WTC11 (cell line): ENCODE results near the gene INTS11. TPM values are rescaled to one million over a fixed set of nuclear protein-coding genes. Genes with fewer than 3 reads are reported as not detected.

Source experiments
- ATAC-seq: fragments of 200-7000 bp; cut with Tn5 transposase; 2 replicates; pipeline ENCODE4 v1.10.0; 2021; ENCODE audit warnings: mild to moderate bottlenecking, moderate library complexity
- CTCF ChIA-PET: fragments of 300-600 bp; sonication (Branson Sonifier 250); formaldehyde crosslinking; loops from one replicate; lab custom pipeline; 2021; ENCODE audit warnings: antibody characterized with exemption; lab: Charles Lee
- POLR2A ChIA-PET: fragments of 350-600 bp; sonication (Branson Sonifier 250); formaldehyde crosslinking; loops from one replicate; lab custom pipeline; 2021; ENCODE audit warnings: antibody characterized with exemption; lab: Charles Lee
- DNase-seq: peaks from one replicate; pipeline ENCODE4 v3.0.0; 2021; ENCODE audit warnings: low spot score
- H3K27ac Mint-ChIP-seq: 2 replicates; pipeline ENCODE4 v1.8.0; 2021; ENCODE audit warnings: mixed read lengths
- H3K27me3 Mint-ChIP-seq: 2 replicates; pipeline ENCODE4 v1.8.0; 2021; ENCODE audit warnings: low read depth, mild to moderate bottlenecking, moderate library complexity, mixed read lengths
- H3K36me3 Mint-ChIP-seq: 2 replicates; pipeline ENCODE4 v1.8.0; 2021; ENCODE audit warnings: mixed read lengths
- H3K4me1 Mint-ChIP-seq: 2 replicates; pipeline ENCODE4 v1.8.0; 2022; ENCODE audit warnings: mixed read lengths
- H3K4me3 Mint-ChIP-seq: 2 replicates; pipeline ENCODE4 v1.8.0; 2021; ENCODE audit warnings: mild to moderate bottlenecking, moderate library complexity, mixed read lengths
- H3K9me3 Mint-ChIP-seq: 2 replicates; pipeline ENCODE4 v1.8.0; 2021; ENCODE audit warnings: mixed read lengths
- ELF4 ChIP-seq: sonication (generic); formaldehyde crosslinking; IDR thresholded peaks from 2 replicates; pipeline ENCODE4 v1.8.1; 2022; ENCODE audit warnings: low read depth, mild to moderate bottlenecking, moderate library complexity, missing genetic modification reagents
- ESRRA ChIP-seq: sonication (generic); formaldehyde crosslinking; IDR thresholded peaks from 2 replicates; pipeline ENCODE4 v1.8.1; 2022; ENCODE audit warnings: mild to moderate bottlenecking, missing genetic modification reagents, borderline replicate concordance
- FOXP1 ChIP-seq: sonication (generic); formaldehyde crosslinking; IDR thresholded peaks from 2 replicates; pipeline ENCODE4 v1.8.0; 2022; ENCODE audit warnings: missing genetic modification reagents, mild to moderate bottlenecking, moderate library complexity, borderline replicate concordance
- GRHL2 ChIP-seq: fragments of 250-450 bp; sonication (Bioruptor Pico); IDR thresholded peaks from 2 replicates; pipeline ENCODE4 v1.8.0; 2022; ENCODE audit warnings: mild to moderate bottlenecking, moderate library complexity; ENCODE audit not compliant: insufficient replicate concordance, severe bottlenecking
- HMGA2 ChIP-seq: fragments of 250-450 bp; sonication (Bioruptor Pico); IDR thresholded peaks from 2 replicates; pipeline ENCODE4 v1.4.0; 2021; ENCODE audit warnings: mild to moderate bottlenecking, moderate library complexity
- JUN ChIP-seq: sonication (generic); formaldehyde crosslinking; IDR thresholded peaks from 2 replicates; pipeline ENCODE4 v1.8.0; 2023; ENCODE audit warnings: mild to moderate bottlenecking, missing genetic modification reagents
- KAT7 ChIP-seq: sonication (generic); formaldehyde crosslinking; IDR thresholded peaks from 2 replicates; pipeline ENCODE4 v1.8.1; 2023; ENCODE audit warnings: missing genetic modification reagents, mild to moderate bottlenecking, borderline replicate concordance
- NR2C2 ChIP-seq: sonication (generic); formaldehyde crosslinking; IDR thresholded peaks from 2 replicates; pipeline ENCODE4 v1.8.0; 2022; ENCODE audit warnings: mild to moderate bottlenecking, missing genetic modification reagents
- RELA ChIP-seq: sonication (generic); formaldehyde crosslinking; IDR thresholded peaks from 2 replicates; pipeline ENCODE4 v1.8.1; 2022; ENCODE audit warnings: missing genetic modification reagents, mild to moderate bottlenecking, borderline replicate concordance
- ZNF121 ChIP-seq: sonication (generic); formaldehyde crosslinking; IDR thresholded peaks from 2 replicates; pipeline ENCODE4 v1.8.0; 2023; ENCODE audit warnings: missing genetic modification reagents
- ZNF138 ChIP-seq: sonication (generic); formaldehyde crosslinking; conservative IDR thresholded peaks from 2 replicates; pipeline ENCODE4 v1.8.1; 2022; ENCODE audit warnings: mild to moderate bottlenecking, moderate library complexity, missing genetic modification reagents
- ZNF423 ChIP-seq: fragments of 250-450 bp; sonication (Bioruptor Pico); IDR thresholded peaks from 2 replicates; pipeline ENCODE4 v2.1.2; 2022; ENCODE audit warnings: mild to moderate bottlenecking, moderate library complexity
- total RNA-seq: library from RNA; stranded (reverse); gene quantifications from 3 replicates; pipeline ENCODE4 v1.2.3, GENCODE V29; 2021
- TF ChIP-seq, protein P1 (sequence below): sonication (generic); formaldehyde crosslinking; IDR thresholded peaks from 2 replicates; pipeline ENCODE4 v1.8.1; 2023; ENCODE audit warnings: mild to moderate bottlenecking, moderate library complexity, missing genetic modification reagents
- TF ChIP-seq, protein P2 (sequence below): sonication (generic); formaldehyde crosslinking; IDR thresholded peaks from 2 replicates; pipeline ENCODE4 v1.8.1; 2023; ENCODE audit warnings: mild to moderate bottlenecking, missing genetic modification reagents, borderline replicate concordance
- TF ChIP-seq, protein P3 (sequence below): sonication (generic); formaldehyde crosslinking; IDR thresholded peaks from 2 replicates; pipeline ENCODE4 v1.8.1; 2023; ENCODE audit warnings: mild to moderate bottlenecking, missing genetic modification reagents
- TF ChIP-seq, protein P4 (sequence below): fragments of 250-450 bp; sonication (Bioruptor Pico); IDR thresholded peaks from 2 replicates; pipeline ENCODE4 v1.9.0; 2021; ENCODE audit warnings: mild to moderate bottlenecking

INTS11 gene
- total RNA-seq, 1 experiment from 2014 or later = 170 TPM

DNA sequence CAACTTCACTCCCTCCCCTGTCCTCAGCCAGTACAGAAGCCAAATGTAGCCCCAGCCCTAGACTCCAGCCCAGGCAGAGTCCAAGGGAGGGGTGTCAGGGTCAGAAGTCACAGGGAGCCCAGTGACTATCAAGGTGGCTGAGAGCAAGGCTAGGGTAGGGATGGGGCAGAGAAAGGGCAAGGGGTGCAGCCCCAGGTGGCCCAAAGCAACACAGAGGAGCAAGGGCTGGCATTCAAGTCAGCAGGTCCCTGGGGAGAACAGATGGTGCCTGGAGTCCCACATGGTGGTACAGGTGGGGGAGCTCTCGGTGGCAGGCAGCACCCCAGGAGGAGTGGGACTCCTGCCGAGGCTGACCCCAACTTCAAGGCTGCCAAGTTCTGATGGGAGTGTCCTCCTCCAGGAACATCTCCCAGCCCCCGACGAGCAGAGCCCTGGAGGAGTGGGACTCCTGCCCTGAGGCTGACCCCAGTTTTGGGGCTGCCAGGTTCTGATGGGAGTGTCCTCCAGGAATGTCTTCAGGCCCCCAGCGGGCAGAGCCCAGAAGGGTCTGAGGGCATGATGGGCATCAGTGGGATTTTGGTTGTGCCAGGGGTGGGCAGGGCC is 28.4 kb upstream of the INTS11 start:
- ChIA-PET POLR2A (no interaction called here), CTCF (interaction anchor here (1.0 to 1.9 kb wide), 4 partner anchors 19 to 61 kb away, joined by 3 to 10 read pairs (median 4); no protein-coding TSS in a partner anchor)
- DNase-seq = no peak
- H3K9me3 Mint-ChIP-seq = no peaks in the 10 kb centered on the region
- H3K4me3 Mint-ChIP-seq = peak overlapping the region; percentile 73
- H3K4me1 Mint-ChIP-seq = peaks cover 21% of the 10 kb centered on the region
- TF ChIP-seq NR2C2 (CRISPR knock-in tag) (no peak), ZNF423 (CRISPR knock-in tag) (0 out of 2 replicates have a peak, but pooled peaks have one; percentile 13), ELF4 (CRISPR knock-in tag) (no peak), ESRRA (CRISPR knock-in tag) (no peak), HMGA2 (CRISPR knock-in tag) (no peak), ZNF121 (no peak), GRHL2 (CRISPR knock-in tag) (no peak), KAT7 (CRISPR knock-in tag) (no peak), FOXP1 (CRISPR knock-in tag) (no peak; the same call in 1 of the 2 replicates), JUN (no peak), ZNF138 (CRISPR knock-in tag) (no peak), RELA (CRISPR knock-in tag) (0 out of 2 replicates have a peak, but pooled peaks have one; percentile 55)
- TF ChIP-seq, protein P1, sequence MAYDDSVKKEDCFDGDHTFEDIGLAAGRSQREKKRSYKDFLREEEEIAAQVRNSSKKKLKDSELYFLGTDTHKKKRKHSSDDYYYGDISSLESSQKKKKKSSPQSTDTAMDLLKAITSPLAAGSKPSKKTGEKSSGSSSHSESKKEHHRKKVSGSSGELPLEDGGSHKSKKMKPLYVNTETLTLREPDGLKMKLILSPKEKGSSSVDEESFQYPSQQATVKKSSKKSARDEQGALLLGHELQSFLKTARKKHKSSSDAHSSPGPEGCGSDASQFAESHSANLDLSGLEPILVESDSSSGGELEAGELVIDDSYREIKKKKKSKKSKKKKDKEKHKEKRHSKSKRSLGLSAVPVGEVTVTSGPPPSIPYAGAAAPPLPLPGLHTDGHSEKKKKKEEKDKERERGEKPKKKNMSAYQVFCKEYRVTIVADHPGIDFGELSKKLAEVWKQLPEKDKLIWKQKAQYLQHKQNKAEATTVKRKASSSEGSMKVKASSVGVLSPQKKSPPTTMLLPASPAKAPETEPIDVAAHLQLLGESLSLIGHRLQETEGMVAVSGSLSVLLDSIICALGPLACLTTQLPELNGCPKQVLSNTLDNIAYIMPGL (CRISPR knock-in tag) = no peak
- TF ChIP-seq, protein P2, sequence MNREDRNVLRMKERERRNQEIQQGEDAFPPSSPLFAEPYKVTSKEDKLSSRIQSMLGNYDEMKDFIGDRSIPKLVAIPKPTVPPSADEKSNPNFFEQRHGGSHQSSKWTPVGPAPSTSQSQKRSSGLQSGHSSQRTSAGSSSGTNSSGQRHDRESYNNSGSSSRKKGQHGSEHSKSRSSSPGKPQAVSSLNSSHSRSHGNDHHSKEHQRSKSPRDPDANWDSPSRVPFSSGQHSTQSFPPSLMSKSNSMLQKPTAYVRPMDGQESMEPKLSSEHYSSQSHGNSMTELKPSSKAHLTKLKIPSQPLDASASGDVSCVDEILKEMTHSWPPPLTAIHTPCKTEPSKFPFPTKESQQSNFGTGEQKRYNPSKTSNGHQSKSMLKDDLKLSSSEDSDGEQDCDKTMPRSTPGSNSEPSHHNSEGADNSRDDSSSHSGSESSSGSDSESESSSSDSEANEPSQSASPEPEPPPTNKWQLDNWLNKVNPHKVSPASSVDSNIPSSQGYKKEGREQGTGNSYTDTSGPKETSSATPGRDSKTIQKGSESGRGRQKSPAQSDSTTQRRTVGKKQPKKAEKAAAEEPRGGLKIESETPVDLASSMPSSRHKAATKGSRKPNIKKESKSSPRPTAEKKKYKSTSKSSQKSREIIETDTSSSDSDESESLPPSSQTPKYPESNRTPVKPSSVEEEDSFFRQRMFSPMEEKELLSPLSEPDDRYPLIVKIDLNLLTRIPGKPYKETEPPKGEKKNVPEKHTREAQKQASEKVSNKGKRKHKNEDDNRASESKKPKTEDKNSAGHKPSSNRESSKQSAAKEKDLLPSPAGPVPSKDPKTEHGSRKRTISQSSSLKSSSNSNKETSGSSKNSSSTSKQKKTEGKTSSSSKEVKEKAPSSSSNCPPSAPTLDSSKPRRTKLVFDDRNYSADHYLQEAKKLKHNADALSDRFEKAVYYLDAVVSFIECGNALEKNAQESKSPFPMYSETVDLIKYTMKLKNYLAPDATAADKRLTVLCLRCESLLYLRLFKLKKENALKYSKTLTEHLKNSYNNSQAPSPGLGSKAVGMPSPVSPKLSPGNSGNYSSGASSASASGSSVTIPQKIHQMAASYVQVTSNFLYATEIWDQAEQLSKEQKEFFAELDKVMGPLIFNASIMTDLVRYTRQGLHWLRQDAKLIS (CRISPR knock-in tag) = no peak
- TF ChIP-seq, protein P3, sequence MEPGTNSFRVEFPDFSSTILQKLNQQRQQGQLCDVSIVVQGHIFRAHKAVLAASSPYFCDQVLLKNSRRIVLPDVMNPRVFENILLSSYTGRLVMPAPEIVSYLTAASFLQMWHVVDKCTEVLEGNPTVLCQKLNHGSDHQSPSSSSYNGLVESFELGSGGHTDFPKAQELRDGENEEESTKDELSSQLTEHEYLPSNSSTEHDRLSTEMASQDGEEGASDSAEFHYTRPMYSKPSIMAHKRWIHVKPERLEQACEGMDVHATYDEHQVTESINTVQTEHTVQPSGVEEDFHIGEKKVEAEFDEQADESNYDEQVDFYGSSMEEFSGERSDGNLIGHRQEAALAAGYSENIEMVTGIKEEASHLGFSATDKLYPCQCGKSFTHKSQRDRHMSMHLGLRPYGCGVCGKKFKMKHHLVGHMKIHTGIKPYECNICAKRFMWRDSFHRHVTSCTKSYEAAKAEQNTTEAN = 0 out of 2 replicates have a peak, but pooled peaks have one; percentile 35
- TF ChIP-seq, protein P4, sequence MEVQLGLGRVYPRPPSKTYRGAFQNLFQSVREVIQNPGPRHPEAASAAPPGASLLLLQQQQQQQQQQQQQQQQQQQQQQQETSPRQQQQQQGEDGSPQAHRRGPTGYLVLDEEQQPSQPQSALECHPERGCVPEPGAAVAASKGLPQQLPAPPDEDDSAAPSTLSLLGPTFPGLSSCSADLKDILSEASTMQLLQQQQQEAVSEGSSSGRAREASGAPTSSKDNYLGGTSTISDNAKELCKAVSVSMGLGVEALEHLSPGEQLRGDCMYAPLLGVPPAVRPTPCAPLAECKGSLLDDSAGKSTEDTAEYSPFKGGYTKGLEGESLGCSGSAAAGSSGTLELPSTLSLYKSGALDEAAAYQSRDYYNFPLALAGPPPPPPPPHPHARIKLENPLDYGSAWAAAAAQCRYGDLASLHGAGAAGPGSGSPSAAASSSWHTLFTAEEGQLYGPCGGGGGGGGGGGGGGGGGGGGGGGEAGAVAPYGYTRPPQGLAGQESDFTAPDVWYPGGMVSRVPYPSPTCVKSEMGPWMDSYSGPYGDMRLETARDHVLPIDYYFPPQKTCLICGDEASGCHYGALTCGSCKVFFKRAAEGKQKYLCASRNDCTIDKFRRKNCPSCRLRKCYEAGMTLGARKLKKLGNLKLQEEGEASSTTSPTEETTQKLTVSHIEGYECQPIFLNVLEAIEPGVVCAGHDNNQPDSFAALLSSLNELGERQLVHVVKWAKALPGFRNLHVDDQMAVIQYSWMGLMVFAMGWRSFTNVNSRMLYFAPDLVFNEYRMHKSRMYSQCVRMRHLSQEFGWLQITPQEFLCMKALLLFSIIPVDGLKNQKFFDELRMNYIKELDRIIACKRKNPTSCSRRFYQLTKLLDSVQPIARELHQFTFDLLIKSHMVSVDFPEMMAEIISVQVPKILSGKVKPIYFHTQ (CRISPR knock-in tag) = no peak
- ATAC-seq = no peak
- H3K36me3 Mint-ChIP-seq = no peaks in the 10 kb centered on the region
- H3K27ac Mint-ChIP-seq = no peak overlapping the region; the same call in 1 of the 2 replicates
- peaks cover 17% of the 10 kb centered on the region for H3K27me3 Mint-ChIP-seq
